OCI-LY1 (cell line): ENCODE data around the gene IFIH1.

Experiments
- CTCF ChIP-seq: fragments of 200-600 bp; sonication (generic), shearing (Covaris generic); IDR thresholded peaks from 2 replicates; pipeline ENCODE4 v1.5.1; 2017; ENCODE audit warnings: mild to moderate bottlenecking, antibody characterized with exemption, low read length, moderate library complexity, mixed read lengths
- EZH2 ChIP-seq: fragments of 200-600 bp; sonication (generic), shearing (Covaris generic); IDR thresholded peaks from 2 replicates; pipeline ENCODE4 v1.8.0; 2017; ENCODE audit warnings: borderline replicate concordance, mixed run types, mild to moderate bottlenecking, antibody characterized with exemption, low read length, moderate library complexity, mixed read lengths

- TF ChIP-seq CTCF: no peak
- no peak for TF ChIP-seq EZH2
Observed at GRCh38 chr2:162254236-162254871, 64.1 kb downstream of the IFIH1 start.
